OCI-LY1 (cell line): ENCODE results near the gene CSF2.

Experiments used
- EZH2 ChIP-seq: fragments of 200-600 bp; sonication (generic), shearing (Covaris generic); IDR thresholded peaks from 2 replicates; pipeline ENCODE4 v1.8.0; 2017; ENCODE audit warnings: borderline replicate concordance, mixed run types, mild to moderate bottlenecking, antibody characterized with exemption, low read length, moderate library complexity, mixed read lengths
- TF ChIP-seq, protein P1 (sequence below): fragments of 200-600 bp; sonication (generic), shearing (Covaris generic); IDR thresholded peaks from 2 replicates; pipeline ENCODE4 v1.5.1; 2017; ENCODE audit warnings: mild to moderate bottlenecking, antibody characterized with exemption, low read length, moderate library complexity, mixed read lengths

- TF ChIP-seq, protein P1, sequence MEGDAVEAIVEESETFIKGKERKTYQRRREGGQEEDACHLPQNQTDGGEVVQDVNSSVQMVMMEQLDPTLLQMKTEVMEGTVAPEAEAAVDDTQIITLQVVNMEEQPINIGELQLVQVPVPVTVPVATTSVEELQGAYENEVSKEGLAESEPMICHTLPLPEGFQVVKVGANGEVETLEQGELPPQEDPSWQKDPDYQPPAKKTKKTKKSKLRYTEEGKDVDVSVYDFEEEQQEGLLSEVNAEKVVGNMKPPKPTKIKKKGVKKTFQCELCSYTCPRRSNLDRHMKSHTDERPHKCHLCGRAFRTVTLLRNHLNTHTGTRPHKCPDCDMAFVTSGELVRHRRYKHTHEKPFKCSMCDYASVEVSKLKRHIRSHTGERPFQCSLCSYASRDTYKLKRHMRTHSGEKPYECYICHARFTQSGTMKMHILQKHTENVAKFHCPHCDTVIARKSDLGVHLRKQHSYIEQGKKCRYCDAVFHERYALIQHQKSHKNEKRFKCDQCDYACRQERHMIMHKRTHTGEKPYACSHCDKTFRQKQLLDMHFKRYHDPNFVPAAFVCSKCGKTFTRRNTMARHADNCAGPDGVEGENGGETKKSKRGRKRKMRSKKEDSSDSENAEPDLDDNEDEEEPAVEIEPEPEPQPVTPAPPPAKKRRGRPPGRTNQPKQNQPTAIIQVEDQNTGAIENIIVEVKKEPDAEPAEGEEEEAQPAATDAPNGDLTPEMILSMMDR, result no peak
- no peak for TF ChIP-seq EZH2
Observed at GRCh38 chr5:132101385-132101880, 27.8 kb downstream of the CSF2 start.
